NB4 (cell line): ENCODE measurements around the gene SESN3.
"Not testable (repeated sequence)": the region's sequence is repeated elsewhere in the genome, so short reads cannot be mapped to it uniquely, and the experiment has no call there.

Source experiments
- DNase-seq: peaks from one replicate; pipeline ENCODE4 v3.0.0; 2010; ENCODE audit warnings: low read depth
- H3K4me3 ChIP-seq: one replicate; pipeline ENCODE4 v1.5.1; 2011; ENCODE audit warnings: mild to moderate bottlenecking, low read depth, low read length, moderate library complexity
- CTCF ChIP-seq: IDR thresholded peaks from one replicate; pipeline ENCODE4 v1.5.1; 2012; ENCODE audit warnings: low read depth, low read length
- MAX ChIP-seq: IDR thresholded peaks from 2 replicates; pipeline ENCODE4 v1.6.1; 2011; ENCODE audit warnings: low read depth, low read length
- MYC ChIP-seq: IDR thresholded peaks from 2 replicates; pipeline ENCODE4 v1.6.1; 2011; ENCODE audit warnings: low read depth, low read length
- POLR2A ChIP-seq: IDR thresholded peaks from 2 replicates; pipeline ENCODE4 v1.6.1; 2011; ENCODE audit warnings: mild to moderate bottlenecking; ENCODE audit not compliant: insufficient read length; ENCODE audit errors: extremely low read depth

SESN3 gene

GRCh38 chr11:95254131-95254704 lies 23.2 kb upstream of the SESN3 start:
- TF ChIP-seq CTCF (no peak), POLR2A (peak; percentile 44), MYC (no peak; the same call in 1 of the 2 replicates), MAX (peak; percentile 66; the same call in 1 of the 2 replicates)
- H3K4me3 ChIP-seq, result peak overlapping the region; percentile 33
- peak; percentile 97 for DNase-seq

- no peak for DNase-seq
- no peak overlapping the region for H3K4me3 ChIP-seq
- no peak for TF ChIP-seq MAX
These were observed 22.1 kb upstream of the SESN3 start for GRCh38 chr11:95253141-95253540.

GRCh38 chr11:95252586-95252985 lies 21.6 kb upstream of the SESN3 start:
- no peak for DNase-seq
- no peak overlapping the region for H3K4me3 ChIP-seq
- TF ChIP-seq MAX (no peak), CTCF (no peak), POLR2A (no peak), MYC (0 out of 2 replicates have a peak, but pooled peaks have one; percentile 8)

GRCh38 chr11:95251896-95252295 lies 20.9 kb upstream of the SESN3 start:
- not testable (repeated sequence) for DNase-seq, H3K4me3 ChIP-seq

- DNase-seq, result no peak
- no peak overlapping the region for H3K4me3 ChIP-seq
- TF ChIP-seq MYC (no peak), CTCF (no peak), MAX (no peak), POLR2A (no peak)
These were observed 17.9 kb upstream of the SESN3 start for GRCh38 chr11:95248666-95249467.

GRCh38 chr11:95247883-95248282 lies 16.9 kb upstream of the SESN3 start:
- no peak for DNase-seq
- no peak overlapping the region for H3K4me3 ChIP-seq
- no peak for TF ChIP-seq MYC
- no peak for TF ChIP-seq CTCF
- TF ChIP-seq MAX, result no peak
- no peak for TF ChIP-seq POLR2A
